GM12892 (cell line): ENCODE measurements around the gene MT1X.

ENCODE experiments used
- POLR2A ChIP-seq: IDR thresholded peaks from 2 replicates; pipeline ENCODE4 v1.6.1; 2011; ENCODE audit warnings: low read depth, low read length, control low read depth
- TAF1 ChIP-seq: IDR thresholded peaks from 2 replicates; pipeline ENCODE4 v1.6.1; 2011; ENCODE audit warnings: low read depth, mild to moderate bottlenecking, control low read depth, low read length, borderline replicate concordance

DNA sequence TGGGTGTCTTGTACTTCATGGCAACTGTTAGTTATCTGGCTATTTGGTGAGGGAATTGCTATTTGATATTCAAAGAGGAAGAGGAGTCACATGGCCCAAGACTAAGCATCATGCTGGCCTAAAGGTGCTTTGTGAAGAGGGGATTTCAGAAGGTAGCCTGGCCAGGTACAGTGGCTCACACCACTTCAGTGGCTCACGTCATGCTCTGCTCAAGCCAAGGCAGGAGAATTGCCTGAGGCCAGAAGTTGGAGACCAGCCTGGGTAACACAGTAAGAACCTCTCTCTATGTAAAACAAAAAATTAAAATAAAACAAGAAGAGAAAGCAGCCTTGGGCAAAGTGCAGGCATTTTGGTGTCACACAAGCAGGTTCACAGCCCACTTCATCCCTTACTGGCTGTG is 37.0 kb upstream of the MT1X start:
- TF ChIP-seq POLR2A (no peak), TAF1 (no peak)
